GM21360 (cell line): ENCODE results near the gene TTLL11.

Source experiments
- ATAC-seq: cut with Tn5 transposase; IDR thresholded peaks from one replicate; pipeline ENCODE4 v1.9.1; 2021; ENCODE audit warnings: mild to moderate bottlenecking, moderate library complexity; ENCODE audit not compliant: unreplicated experiment

TTLL11 gene

GRCh38 chr9:121820286-121821005, 272.7 kb downstream of the TTLL11 start:
- ATAC-seq = no peak

DNA sequence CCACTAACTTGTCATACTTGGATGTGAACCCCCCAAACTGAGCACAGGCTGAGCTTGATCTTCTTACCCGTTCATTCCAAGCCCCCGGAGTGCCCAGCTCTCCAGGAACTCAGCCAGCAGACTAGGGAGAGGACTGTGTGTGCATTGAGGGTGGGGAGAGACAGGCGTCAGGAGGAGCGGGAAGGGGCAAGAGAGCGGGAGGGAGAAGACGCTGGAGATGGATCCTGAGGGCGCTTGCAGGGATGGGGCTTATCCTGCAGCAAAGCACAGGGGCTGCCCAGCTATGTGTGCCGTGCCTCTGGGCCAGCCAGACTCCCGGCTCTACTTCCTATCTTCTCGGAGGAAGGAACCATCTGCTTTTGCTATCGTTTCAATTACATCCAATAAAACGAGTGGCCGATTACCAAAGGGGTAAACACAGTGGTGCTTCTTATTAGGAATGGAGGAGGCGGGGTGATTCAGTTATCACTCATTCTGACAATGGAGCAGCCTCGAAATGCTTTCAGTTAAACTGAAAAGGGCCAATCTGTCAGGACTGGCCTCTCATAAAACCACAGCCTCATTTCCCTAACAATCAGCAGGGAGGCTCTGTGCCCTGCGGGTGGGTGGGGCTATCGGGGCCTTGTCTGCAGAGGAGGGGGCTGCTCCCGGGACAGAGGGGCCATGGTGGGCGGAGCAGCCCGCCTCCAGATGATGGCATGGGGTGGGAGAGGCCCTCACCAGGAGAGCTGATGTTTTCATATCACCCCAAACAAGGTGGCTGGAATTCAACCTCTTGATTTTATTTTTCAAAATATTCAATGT, 273.5 kb downstream of the TTLL11 start:
- ATAC-seq = no peak

DNA sequence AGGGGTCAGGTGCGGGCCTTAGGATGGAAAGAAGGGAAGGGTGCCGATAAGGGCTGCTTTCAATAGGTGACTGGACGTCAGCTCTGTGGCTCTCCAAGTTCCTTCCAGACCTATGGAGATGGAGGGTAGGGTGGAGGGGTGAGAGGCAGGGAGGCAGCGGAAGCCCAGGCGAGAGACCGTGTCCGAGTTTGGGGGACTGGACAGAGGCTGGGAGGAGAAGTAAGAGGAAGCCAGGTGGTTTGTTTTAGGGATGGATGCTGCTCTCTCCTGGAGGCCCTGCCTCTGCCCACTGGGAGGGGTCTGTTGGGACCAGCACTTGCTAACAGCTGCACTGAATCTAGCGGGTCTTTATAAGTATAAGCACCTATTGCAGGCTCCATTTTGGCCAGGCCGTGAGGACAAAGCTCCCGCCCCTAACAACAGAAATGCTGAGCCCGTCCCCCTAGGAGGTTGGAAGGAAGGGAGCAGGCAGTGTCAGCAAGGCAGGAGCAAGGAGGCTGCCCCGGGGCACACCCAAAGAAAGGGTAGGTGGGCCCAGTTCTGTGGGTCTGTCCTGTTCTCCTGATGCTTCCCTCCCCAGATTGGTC, 274.2 kb downstream of the TTLL11 start:
- no peak for ATAC-seq

GRCh38 chr9:121818016-121818661, 275.0 kb downstream of the TTLL11 start:
- no peak for ATAC-seq

DNA sequence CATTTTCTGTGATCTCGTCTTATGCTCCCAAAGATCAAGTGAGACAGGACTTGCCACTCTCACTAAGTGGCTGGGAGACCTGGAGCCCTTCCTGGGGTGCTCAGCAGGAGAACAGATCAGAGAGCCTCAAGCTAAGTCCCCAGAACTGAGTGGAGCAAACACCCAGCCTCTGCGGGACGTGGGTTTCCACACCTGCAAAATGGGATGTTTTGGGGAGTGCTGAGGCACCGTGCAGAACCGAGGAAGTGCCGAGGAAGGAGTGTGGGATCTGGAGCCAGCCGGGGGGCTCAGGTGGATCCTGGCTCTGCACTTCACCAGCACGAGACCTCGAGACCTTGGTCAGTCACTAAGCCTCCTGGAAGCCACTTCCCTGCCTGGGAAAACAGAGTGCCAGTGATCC, 275.6 kb downstream of the TTLL11 start:
- no peak for ATAC-seq

DNA sequence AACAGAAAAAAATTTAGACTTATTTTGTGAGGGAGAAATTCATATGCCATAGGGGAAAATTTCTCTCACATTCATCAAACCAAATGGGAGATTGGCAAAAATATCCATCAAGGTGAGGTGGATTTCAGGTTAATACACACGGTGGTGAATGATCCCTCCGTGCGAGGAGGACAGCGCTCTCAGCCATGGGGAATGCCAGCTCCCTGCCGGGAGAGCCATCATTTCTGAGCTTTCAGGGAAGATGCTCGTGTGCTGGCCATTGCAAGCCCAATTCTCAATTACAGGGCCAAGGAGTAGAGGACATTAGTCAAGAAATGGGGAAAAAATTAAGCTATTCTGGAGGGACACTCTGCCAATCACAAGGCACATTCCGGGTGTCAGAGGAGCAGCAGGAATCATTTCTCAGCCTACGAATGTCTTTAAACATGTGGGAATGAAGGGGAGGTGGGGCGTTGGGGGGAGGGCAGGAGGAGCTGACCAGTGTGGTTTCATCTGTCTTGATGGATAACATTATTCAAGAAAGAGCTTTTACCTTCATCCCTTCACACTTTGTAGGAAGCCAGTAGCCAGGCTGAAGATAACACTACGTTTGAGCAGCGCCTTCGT, 276.2 kb downstream of the TTLL11 start:
- no peak for ATAC-seq

DNA sequence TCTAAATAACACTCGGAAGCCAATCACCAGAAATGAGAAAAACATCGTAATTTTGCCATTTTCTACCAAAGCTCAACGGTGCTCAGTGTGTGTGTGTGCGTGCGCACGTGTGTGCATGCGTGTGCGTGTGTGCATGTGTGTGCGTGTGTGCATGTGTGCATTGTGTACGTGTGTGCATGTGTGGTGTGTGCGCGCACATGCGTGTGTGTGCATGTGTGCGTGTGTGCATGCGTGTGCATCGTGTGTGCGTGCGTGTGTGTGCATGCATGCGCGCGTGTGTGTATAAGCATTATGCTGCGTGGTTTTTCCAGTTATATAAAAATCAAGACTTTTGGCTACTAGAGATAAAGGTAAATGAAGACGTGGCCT, 276.7 kb downstream of the TTLL11 start:
- ATAC-seq = no peak

DNA sequence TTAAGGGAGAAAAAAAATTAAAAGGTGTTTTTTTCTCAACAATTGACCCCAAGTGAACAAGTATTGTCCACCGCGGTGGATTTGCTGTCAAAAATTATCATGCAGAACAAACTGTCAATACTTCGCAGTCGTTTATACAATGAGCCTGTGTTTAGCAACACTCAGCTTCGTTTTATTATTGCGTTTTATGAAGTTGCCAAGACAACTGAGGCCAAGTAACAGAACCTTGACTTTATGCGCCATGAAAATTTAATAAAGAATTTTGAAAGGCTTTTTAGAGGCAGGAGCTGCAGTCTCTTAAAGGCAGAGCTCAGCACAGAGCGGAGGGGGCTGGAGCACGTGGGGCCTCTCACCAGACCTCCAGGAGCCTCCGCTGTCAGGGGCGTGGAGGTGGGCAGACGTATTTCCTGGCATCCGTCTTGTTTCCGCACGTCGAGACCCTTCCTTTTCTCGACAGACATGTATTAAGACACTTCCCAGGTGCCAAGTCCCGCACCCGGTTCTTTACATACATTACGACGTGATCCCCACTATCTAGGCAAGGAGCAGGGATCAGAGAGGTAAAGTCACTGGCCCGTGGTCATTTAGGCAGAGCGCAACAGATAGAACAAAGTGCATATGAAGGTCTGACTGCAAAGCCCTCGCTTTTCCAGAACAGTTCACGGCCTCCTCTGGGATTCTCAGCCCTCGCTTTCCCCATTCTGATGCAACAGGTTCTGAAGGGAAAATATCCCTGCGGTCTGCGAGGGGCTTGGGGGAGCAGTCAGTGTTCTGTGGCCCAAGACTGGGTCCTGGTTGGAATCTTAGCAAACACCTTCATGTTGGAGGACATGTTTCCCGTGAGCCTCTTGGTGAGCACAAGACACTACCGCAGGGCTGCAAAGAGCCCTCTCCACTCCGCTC, 277.3 kb downstream of the TTLL11 start:
- no peak for ATAC-seq

GRCh38 chr9:121815084-121815483, 278.0 kb downstream of the TTLL11 start:
- ATAC-seq = no peak

- ATAC-seq = no peak
Measured at GRCh38 chr9:121814594-121814993, 278.5 kb downstream of the TTLL11 start.

DNA sequence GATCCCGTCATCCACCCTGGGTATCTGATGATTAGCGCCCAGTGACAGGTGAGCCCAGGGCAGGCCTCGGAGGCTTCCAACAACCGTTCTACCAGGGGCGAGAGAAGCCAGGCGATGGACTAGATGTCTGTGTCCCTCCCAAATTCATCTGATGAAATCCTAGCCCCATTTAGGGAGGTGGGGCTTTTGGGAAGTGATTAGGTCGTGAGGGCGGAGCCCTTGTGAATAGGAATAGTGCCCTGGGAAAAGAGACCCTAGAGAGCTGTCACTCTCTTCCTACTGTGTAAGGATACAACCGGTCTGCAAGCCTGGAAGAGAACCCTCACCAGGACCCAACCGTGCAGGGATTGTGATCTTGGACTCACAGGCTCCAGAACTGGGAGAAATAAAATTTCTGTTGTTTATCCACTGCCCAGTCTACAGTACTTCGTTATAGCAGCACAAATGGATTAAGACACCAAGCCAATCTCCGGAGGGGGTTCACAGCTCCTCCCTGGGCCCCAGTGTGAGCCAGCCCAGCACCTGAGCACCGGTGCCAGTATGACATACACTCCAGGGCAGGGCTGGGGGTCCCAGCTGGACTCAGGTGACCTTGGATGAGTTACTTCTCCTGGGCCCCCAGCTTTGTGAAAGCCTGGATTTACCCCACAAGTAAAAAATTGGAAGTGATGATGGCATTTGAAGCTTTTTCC, 279.4 kb downstream of the TTLL11 start:
- no peak for ATAC-seq

DNA sequence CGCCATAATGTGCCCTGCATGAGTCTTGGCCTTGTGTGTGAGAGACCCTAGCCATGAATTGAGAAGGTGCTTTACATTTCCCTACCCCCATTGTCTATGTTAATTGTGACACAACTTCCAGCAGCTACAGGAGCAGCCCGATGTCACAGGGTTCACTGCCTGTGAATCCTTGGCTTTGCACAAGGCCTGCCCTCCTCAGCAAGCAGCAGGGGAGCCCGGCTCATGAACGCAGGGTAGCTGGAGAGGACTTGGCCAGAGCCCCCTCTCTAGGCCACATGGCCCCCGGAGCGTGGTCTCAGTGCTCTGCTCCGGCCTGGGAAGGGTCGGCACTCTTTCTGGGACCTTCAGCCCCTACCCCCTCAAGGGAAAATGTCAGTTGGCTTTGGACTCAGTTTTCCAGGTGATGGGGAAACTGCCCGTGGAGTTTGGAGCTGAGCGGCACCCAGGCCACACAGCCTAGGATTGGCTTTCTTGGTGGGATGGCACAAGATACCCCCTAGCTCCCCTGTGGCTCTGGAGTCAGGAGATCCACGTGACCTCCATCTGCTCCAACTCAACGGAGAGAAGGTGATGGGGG, 280.9 kb downstream of the TTLL11 start:
- no peak for ATAC-seq

DNA sequence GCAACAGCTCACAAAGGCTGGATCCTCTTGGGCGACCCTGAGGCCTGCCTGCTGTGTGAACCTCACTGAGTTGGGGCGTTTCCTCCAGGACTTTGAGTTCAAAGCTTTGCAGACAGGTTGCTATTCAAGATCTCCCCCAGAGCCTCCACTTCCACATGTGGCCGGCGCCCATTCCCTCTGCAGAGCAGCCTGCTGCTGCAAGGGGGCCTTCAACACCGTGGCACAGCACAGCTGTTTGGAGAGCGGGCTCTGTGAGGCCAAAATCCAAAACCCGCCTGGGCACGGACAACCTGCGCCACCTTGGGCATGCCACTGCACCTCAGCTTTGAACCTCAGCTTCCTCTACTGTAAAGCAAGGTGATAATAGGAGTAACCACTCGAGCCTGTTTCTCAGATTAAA, 281.4 kb downstream of the TTLL11 start:
- ATAC-seq = no peak

DNA sequence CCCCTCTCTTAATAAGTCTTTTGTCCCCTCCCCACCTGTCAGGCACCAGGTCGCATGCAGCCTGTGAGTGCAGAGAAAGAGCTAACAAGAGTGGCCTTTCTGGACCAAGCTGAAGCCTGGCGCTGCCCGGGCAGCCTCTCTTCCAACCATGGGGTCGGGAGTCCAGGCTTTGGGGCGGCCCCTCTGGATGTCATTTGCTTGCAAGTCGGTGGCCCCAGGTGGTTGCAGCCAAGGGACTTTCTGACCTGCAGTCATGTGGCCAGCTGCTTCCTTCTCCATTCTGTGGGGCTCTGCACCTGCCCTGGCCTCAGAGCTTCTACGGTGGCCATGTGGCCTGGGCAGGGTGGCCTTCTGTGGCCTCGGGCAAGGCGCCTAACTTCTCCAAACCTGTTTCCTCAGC, 282.0 kb downstream of the TTLL11 start:
- ATAC-seq = no peak

GRCh38 chr9:121810489-121810888, 282.6 kb downstream of the TTLL11 start:
- ATAC-seq = no peak

GRCh38 chr9:121809356-121810050, 283.6 kb downstream of the TTLL11 start:
- no peak for ATAC-seq

DNA sequence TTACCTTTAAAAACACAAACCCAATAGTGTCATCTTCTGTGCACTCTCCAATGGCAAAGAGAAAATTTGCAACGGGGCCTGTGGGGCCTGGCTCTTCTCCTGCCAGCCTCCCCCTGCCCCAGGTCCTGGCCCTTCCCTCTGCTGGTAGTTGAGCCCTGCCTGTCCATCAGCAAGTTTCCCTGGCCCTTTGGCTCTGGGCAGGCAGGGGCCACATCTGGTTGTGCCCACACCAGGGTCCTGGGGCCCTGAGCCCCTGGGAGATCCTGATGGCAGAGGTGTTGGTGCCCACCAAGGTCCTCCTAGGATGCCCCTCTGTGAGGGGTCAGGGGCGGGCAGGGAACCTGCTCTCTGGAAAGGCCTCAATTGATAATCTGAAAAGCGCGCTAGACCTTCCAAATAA, 284.3 kb downstream of the TTLL11 start:
- no peak for ATAC-seq

DNA sequence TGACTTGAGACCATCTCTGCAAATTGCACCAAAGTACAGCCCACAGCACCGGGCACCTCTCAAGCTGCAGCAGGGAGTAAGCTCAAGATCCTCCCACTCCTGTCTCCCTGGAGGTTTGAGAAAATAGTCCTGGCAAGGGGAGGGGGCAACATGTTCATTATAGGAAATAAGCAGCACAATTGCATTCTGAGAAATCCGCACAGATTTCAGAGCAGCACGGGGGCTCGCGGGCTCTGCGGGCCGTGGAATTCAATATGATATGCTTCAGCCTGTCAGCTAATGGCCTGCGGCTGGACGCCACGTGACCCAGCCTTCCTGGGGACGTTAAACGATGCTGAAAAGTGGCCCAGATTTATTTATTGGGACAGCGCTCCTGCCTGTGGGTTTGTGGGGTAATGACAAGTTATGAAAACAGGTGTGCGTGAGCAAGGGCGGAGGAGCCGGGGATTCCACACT, 285.3 kb downstream of the TTLL11 start:
- ATAC-seq = no peak
